ENCODE measurements around the gene CFAP157. TPM values are rescaled to one million over a fixed set of nuclear protein-coding genes. Genes with fewer than 3 reads are reported as not detected.

CFAP157 gene
- total and polyA plus RNA-seq, 2 of the 13 experiments (the other 11 are each of a cell fraction or from before 2014, with no cell fraction given), result 0.07 TPM; not detected in 1

GRCh38 chr9:127734747-127735529 is 28.1 kb downstream of the CFAP157 start, which contains the start of gene TOR2A (continued):
- TF ChIP-seq SNAI1 (CRISPR knock-in tag; IDR thresholded peaks at IDR 0.05; ENCODE audit: borderline replicate concordance), result no peak
- TF ChIP-seq NAIF1 (CRISPR knock-in tag; IDR thresholded peaks at IDR 0.05; ENCODE audit: borderline replicate concordance), result no peak
- no peak for TF ChIP-seq ZKSCAN5 (CRISPR knock-in tag; IDR thresholded peaks at IDR 0.05)
- no peak for TF ChIP-seq XBP1 (CRISPR knock-in tag; IDR thresholded peaks at IDR 0.05)
- no peak for TF ChIP-seq NCOA2 (CRISPR knock-in tag; IDR thresholded peaks at IDR 0.05)
- TF ChIP-seq ADNP (CRISPR knock-in tag; IDR thresholded peaks at IDR 0.05), result no peak
- no peak for TF ChIP-seq TBX3 (IDR thresholded peaks at IDR 0.05; ENCODE audit: borderline replicate concordance)
- TF ChIP-seq MED13 (CRISPR knock-in tag; IDR thresholded peaks at IDR 0.05), result no peak
- TF ChIP-seq PAWR (CRISPR knock-in tag; IDR thresholded peaks at IDR 0.05; ENCODE audit: borderline replicate concordance), result peak; percentile 95; the same call in 1 of the 2 replicates
- no peak; the same call in 1 of the 2 replicates for TF ChIP-seq E2F5 (CRISPR knock-in tag; conservative IDR thresholded peaks at IDR 0.05)
- TF ChIP-seq ZNF564 (CRISPR knock-in tag; IDR thresholded peaks at IDR 0.05), result no peak
- peak; percentile 79; the same call in 1 of the 2 replicates for TF ChIP-seq ZNF335 (CRISPR knock-in tag; IDR thresholded peaks at IDR 0.05)
- no peak for TF ChIP-seq SMARCC2 (IDR thresholded peaks at IDR 0.05)
- no peak; the same call in 1 of the 2 replicates for TF ChIP-seq ZSCAN31 (CRISPR knock-in tag; IDR thresholded peaks at IDR 0.05; ENCODE audit: low read depth)
- no peak for TF ChIP-seq GLI4 (CRISPR knock-in tag; IDR thresholded peaks at IDR 0.05; ENCODE audit: borderline replicate concordance)
- TF ChIP-seq HDAC2 (CRISPR knock-in tag; IDR thresholded peaks at IDR 0.05), result peak; percentile 19
- no peak for TF ChIP-seq ZNF296 (CRISPR knock-in tag; conservative IDR thresholded peaks at IDR 0.05)
- peak; percentile 21; the same call in 1 of the 2 replicates for TF ChIP-seq MAZ (IDR thresholded peaks at IDR 0.05; ENCODE audit: borderline replicate concordance, low read depth, low read length)
- TF ChIP-seq MAZ (CRISPR knock-in tag; IDR thresholded peaks at IDR 0.05; ENCODE audit: low read depth), result peak; percentile 38; the same call in 1 of the 2 replicates
- no peak for TF ChIP-seq REXO4 (CRISPR knock-in tag; IDR thresholded peaks at IDR 0.05; ENCODE audit: borderline replicate concordance)
- TF ChIP-seq PAF1 (CRISPR knock-in tag; IDR thresholded peaks at IDR 0.05), result no peak
- TF ChIP-seq, protein P1, sequence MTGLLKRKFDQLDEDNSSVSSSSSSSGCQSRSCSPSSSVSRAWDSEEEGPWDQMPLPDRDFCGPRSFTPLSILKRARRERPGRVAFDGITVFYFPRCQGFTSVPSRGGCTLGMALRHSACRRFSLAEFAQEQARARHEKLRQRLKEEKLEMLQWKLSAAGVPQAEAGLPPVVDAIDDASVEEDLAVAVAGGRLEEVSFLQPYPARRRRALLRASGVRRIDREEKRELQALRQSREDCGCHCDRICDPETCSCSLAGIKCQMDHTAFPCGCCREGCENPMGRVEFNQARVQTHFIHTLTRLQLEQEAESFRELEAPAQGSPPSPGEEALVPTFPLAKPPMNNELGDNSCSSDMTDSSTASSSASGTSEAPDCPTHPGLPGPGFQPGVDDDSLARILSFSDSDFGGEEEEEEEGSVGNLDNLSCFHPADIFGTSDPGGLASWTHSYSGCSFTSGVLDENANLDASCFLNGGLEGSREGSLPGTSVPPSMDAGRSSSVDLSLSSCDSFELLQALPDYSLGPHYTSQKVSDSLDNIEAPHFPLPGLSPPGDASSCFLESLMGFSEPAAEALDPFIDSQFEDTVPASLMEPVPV (CRISPR knock-in tag; IDR thresholded peaks at IDR 0.05), result peak; percentile 77; the same call in 1 of the 2 replicates
- no peak for TF ChIP-seq ATRX (CRISPR knock-in tag; IDR thresholded peaks at IDR 0.05; ENCODE audit: borderline replicate concordance)
- no peak; the same call in 1 of the 2 replicates for TF ChIP-seq E2F2 (CRISPR knock-in tag; IDR thresholded peaks at IDR 0.05; ENCODE audit: borderline replicate concordance)
- TF ChIP-seq ZKSCAN1 (IDR thresholded peaks at IDR 0.05; ENCODE audit: low read length), result no peak; the same call in 1 of the 2 replicates
- TF ChIP-seq MTERF4 (CRISPR knock-in tag; IDR thresholded peaks at IDR 0.05), result no peak
